Loucy (cell line): ENCODE data around the gene KCNJ15.
A peak's percentile ranks its signal among the peaks of the same experiment; 100 is the strongest.

Experiments used
- EZH2phosphoT487 ChIP-seq: fragments of 200-600 bp; IDR thresholded peaks from 2 replicates; pipeline ENCODE4 v1.6.1; 2018; ENCODE audit warnings: antibody characterized with exemption, mild to moderate bottlenecking, moderate library complexity, borderline replicate concordance
- TF ChIP-seq, protein P1 (sequence below): fragments of 200-600 bp; sonication (generic); conservative IDR thresholded peaks from 2 replicates; pipeline ENCODE4 v1.5.1; 2014; ENCODE audit warnings: mild to moderate bottlenecking, antibody characterized with exemption, low read length

- TF ChIP-seq, protein P1, sequence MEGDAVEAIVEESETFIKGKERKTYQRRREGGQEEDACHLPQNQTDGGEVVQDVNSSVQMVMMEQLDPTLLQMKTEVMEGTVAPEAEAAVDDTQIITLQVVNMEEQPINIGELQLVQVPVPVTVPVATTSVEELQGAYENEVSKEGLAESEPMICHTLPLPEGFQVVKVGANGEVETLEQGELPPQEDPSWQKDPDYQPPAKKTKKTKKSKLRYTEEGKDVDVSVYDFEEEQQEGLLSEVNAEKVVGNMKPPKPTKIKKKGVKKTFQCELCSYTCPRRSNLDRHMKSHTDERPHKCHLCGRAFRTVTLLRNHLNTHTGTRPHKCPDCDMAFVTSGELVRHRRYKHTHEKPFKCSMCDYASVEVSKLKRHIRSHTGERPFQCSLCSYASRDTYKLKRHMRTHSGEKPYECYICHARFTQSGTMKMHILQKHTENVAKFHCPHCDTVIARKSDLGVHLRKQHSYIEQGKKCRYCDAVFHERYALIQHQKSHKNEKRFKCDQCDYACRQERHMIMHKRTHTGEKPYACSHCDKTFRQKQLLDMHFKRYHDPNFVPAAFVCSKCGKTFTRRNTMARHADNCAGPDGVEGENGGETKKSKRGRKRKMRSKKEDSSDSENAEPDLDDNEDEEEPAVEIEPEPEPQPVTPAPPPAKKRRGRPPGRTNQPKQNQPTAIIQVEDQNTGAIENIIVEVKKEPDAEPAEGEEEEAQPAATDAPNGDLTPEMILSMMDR, result peak; percentile 97
- no peak for TF ChIP-seq EZH2phosphoT487
Measured at GRCh38 chr21:38219049-38219628, 37.7 kb upstream of the KCNJ15 start.
